OCI-LY7 (cell line): ENCODE data around the gene DAGLA. TPM values are rescaled to one million over a fixed set of nuclear protein-coding genes. Genes with fewer than 3 reads are reported as not detected.

Experiments
- BruUV-seq: library from RNA; stranded (reverse); fragments of 400-500 nt; replicated peaks from 2 replicates; lab custom pipeline; 2021; lab: Mats Ljungman, UMichigan
- CTCF ChIA-PET: fragments of 300-600 bp; sonication (Branson Sonifier 250); formaldehyde crosslinking; loops from one replicate; lab custom pipeline; 2022; ENCODE audit warnings: antibody characterized with exemption; ENCODE audit not compliant: unreplicated experiment; lab: Charles Lee
- POLR2A ChIA-PET: fragments of 300-600 bp; sonication (Branson Sonifier 250); formaldehyde crosslinking; loops from one replicate; lab custom pipeline; 2022; ENCODE audit warnings: antibody characterized with exemption; lab: Charles Lee
- DNase-seq: peaks from one replicate; pipeline ENCODE4 v3.0.0-alpha.2; 2015; ENCODE audit warnings: low spot score
- H2AFZ ChIP-seq: fragments of 200-600 bp; sonication (generic), shearing (Covaris generic); 2 replicates; pipeline ENCODE4 v1.6.1; 2014; ENCODE audit warnings: mild to moderate bottlenecking, antibody characterized with exemption, low read length, moderate library complexity
- H3K27ac ChIP-seq: fragments of 200-600 bp; sonication (generic); 2 replicates; pipeline ENCODE4 v1.5.1; 2014; ENCODE audit warnings: mixed run types, low read depth, mild to moderate bottlenecking, moderate library complexity, low read length, inconsistent platforms; ENCODE audit not compliant: poor library complexity, severe bottlenecking
- H3K36me3 ChIP-seq: fragments of 200-600 bp; sonication (generic); 2 replicates; pipeline ENCODE4 v1.6.1; 2014; ENCODE audit warnings: mild to moderate bottlenecking, antibody characterized with exemption, low read length, moderate library complexity, mixed read lengths; ENCODE audit not compliant: insufficient read depth
- H3K4me1 ChIP-seq: fragments of 200-600 bp; sonication (generic); 2 replicates; pipeline ENCODE4 v1.5.1; 2014; ENCODE audit warnings: mild to moderate bottlenecking, low read length; ENCODE audit not compliant: insufficient read depth, poor library complexity, severe bottlenecking
- H3K4me2 ChIP-seq: fragments of 200-600 bp; sonication (generic); 2 replicates; pipeline ENCODE4 v1.6.1; 2014; ENCODE audit warnings: mild to moderate bottlenecking, low read length
- H3K4me3 ChIP-seq: fragments of 200-600 bp; sonication (generic); 2 replicates; pipeline ENCODE4 v1.5.1; 2014; ENCODE audit warnings: mild to moderate bottlenecking, low read depth, low read length; ENCODE audit not compliant: poor library complexity, severe bottlenecking
- H3K79me2 ChIP-seq: fragments of 200-600 bp; sonication (generic); 2 replicates; pipeline ENCODE4 v1.6.1; 2016; ENCODE audit warnings: low read depth, mild to moderate bottlenecking, low read length, moderate library complexity, mixed read lengths; ENCODE audit not compliant: insufficient read depth
- H3K9me2 ChIP-seq: fragments of 200-600 bp; sonication (generic); 2 replicates; pipeline ENCODE4 v1.6.1; 2016; ENCODE audit warnings: mild to moderate bottlenecking, low read length, mixed read lengths; ENCODE audit not compliant: insufficient read depth
- H3K9me3 ChIP-seq: fragments of 200-600 bp; sonication (generic); 2 replicates; pipeline ENCODE4 v1.6.1; 2014; ENCODE audit warnings: mild to moderate bottlenecking, mixed run types, low read length, mixed read lengths
- H4K20me1 ChIP-seq: fragments of 200-600 bp; sonication (generic); 2 replicates; pipeline ENCODE4 v1.6.1; 2014; ENCODE audit warnings: mild to moderate bottlenecking, antibody characterized with exemption, low read length, moderate library complexity, mixed read lengths; ENCODE audit not compliant: insufficient read depth
- CTCF ChIP-seq: fragments of 200-600 bp; sonication (generic); conservative IDR thresholded peaks from 2 replicates; pipeline ENCODE4 v1.5.1; 2014; ENCODE audit warnings: mild to moderate bottlenecking, antibody characterized with exemption, low read length, moderate library complexity, mixed read lengths
- EZH2phosphoT487 ChIP-seq: fragments of 200-600 bp; sonication (generic); IDR thresholded peaks from 2 replicates; pipeline ENCODE4 v1.6.1; 2018; ENCODE audit warnings: low read depth, borderline replicate concordance, mild to moderate bottlenecking, mixed run types, antibody characterized with exemption, low read length, moderate library complexity, mixed read lengths
- intact Hi-C: fragments of 100-400 bp; cut with micrococcal nuclease; formaldehyde crosslinking; loops from one replicate; pipeline ENCODE4 v1.10.0; 2022; ENCODE audit not compliant: unreplicated experiment
- total RNA-seq, 2 experiments: library from RNA; depleted of rRNA in 1 of 2; stranded (reverse); fragments of >200 nt in 1 of 2; shearing (Covaris generic) in 1 of 2; gene quantifications; 2 replicates each; pipeline ENCODE4 v1.2.3, GENCODE V29; 2014 to 2022

DAGLA gene
- total RNA-seq, 2 experiments from 2014 or later, result not detected

DNA sequence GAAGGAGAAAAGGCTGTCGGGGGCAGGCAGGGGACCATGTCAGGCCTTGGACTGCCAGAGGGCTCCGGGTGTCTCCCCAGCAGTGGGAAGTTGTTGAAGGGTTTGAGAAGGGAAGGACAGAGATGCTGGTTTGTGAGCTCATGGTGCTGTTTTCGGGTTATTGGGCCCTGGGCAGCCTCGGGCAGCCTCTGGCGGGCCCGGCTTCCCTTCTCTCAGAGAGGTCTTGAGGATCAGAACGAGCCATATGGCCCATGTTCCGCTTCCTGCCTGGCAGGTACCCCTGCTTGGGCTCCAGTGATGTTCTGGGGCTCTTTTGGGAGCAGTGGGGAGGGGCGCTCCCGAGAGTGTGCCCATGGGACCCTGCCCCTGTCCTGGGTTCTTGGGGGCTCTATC, 82.0 kb downstream of the DAGLA start:
- no peaks in the 10 kb centered on the region for H3K9me3 ChIP-seq
- no peaks in the 10 kb centered on the region for H3K4me1 ChIP-seq
- no peak overlapping the region for H3K27ac ChIP-seq
- H3K79me2 ChIP-seq, result no peaks in the 10 kb centered on the region
- no peaks in the 10 kb centered on the region for H3K9me2 ChIP-seq
- ChIA-PET POLR2A (no interaction called here), CTCF (no interaction called here)
- BruUV-seq, result no TSS peak
- no peak overlapping the region for H2AFZ ChIP-seq
- no peak overlapping the region for H3K4me2 ChIP-seq
- no peaks in the 10 kb centered on the region for H3K36me3 ChIP-seq
- TF ChIP-seq CTCF, result no peak
- no peak for TF ChIP-seq EZH2phosphoT487
- H4K20me1 ChIP-seq, result no peaks in the 10 kb centered on the region
- H3K4me3 ChIP-seq, result no peak overlapping the region
- no peak for DNase-seq
- intact Hi-C loops, result no loop called here

DNA sequence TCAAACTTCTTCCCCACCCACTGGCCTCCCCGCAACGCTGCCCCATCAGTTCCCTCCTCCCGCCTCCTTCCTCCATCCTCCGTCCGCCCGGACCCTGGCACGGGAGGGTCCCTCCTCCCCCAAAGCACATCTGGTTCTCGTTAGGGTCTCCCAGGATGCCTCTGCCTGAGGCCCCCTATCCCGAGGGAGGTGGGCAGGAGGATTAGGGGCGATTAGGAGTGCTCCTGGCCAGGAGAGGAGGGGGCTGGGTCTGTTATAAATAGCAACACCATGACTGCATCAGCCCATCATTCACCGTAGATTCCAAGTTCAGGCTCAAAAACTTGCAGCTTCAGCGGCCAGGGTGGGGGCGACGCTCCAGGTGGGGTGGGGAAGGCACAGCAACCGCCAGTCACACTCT, 82.6 kb downstream of the DAGLA start:
- intact Hi-C loops, result no loop called here
- no TSS peak for BruUV-seq
- Histone ChIP-seq H3K9me2 (no peaks in the 10 kb centered on the region), H3K36me3 (no peaks in the 10 kb centered on the region), H3K4me2 (no peak overlapping the region), H3K27ac (no peak overlapping the region), H3K79me2 (no peaks in the 10 kb centered on the region), H3K9me3 (no peaks in the 10 kb centered on the region), H2AFZ (no peak overlapping the region), H3K4me3 (no peak overlapping the region), H3K4me1 (no peaks in the 10 kb centered on the region), H4K20me1 (no peaks in the 10 kb centered on the region)
- CTCF ChIA-PET, result no interaction called here
- no peak for TF ChIP-seq EZH2phosphoT487
- TF ChIP-seq CTCF, result no peak
- POLR2A ChIA-PET, result no interaction called here
- DNase-seq, result no peak

DNA sequence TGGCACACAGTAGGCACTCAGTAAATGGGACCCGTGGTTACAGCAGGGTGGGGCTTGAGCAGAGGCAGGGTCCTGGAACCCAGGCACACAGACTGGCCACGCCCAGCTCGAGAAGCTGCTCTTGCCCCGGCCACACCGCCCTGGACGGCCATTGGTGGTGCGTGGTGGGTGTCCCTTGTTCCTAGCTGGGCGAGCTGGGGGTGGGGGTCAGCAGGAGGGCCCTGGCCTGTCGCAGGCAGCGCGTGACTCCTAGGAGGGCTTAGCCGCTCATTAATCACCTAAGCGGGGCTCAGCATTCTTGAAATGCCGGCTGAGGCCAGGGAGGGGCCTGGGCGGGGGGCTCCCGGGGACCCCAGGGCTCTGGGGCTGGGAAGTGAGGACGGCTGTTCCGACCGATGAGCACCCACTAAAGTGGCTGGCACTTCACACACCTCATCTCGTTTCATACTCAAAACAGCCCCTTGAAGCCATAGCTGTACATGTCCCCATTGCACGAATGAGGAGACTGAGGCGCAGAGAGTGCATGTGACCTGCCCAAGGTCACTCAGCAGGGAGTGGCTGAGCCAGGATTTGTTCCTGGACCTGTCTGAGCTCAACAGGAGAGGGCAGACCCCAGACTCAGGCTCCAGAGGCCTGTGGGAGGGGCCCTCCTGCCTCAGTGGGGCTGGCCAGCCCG, 83.9 kb downstream of the DAGLA start:
- intact Hi-C loops, result no loop called here
- no peak for DNase-seq
- Histone ChIP-seq H3K4me2 (no peak overlapping the region), H2AFZ (no peak overlapping the region), H3K36me3 (no peaks in the 10 kb centered on the region), H3K79me2 (no peaks in the 10 kb centered on the region), H3K27ac (no peak overlapping the region), H3K9me2 (no peaks in the 10 kb centered on the region), H4K20me1 (no peaks in the 10 kb centered on the region), H3K4me1 (no peaks in the 10 kb centered on the region), H3K9me3 (no peaks in the 10 kb centered on the region), H3K4me3 (no peak overlapping the region)
- POLR2A ChIA-PET, result no interaction called here
- no TSS peak for BruUV-seq
- CTCF ChIA-PET, result no interaction called here
- TF ChIP-seq CTCF, result no peak
- no peak for TF ChIP-seq EZH2phosphoT487
